ENCODE measurements around the gene ENTPD1. TPM values are rescaled to one million over a fixed set of nuclear protein-coding genes. Genes with fewer than 3 reads are reported as not detected.

ENTPD1 gene
- total and polyA plus RNA-seq, 2 experiments from 2014 or later: 1.5 to 8.9 TPM

DNA sequence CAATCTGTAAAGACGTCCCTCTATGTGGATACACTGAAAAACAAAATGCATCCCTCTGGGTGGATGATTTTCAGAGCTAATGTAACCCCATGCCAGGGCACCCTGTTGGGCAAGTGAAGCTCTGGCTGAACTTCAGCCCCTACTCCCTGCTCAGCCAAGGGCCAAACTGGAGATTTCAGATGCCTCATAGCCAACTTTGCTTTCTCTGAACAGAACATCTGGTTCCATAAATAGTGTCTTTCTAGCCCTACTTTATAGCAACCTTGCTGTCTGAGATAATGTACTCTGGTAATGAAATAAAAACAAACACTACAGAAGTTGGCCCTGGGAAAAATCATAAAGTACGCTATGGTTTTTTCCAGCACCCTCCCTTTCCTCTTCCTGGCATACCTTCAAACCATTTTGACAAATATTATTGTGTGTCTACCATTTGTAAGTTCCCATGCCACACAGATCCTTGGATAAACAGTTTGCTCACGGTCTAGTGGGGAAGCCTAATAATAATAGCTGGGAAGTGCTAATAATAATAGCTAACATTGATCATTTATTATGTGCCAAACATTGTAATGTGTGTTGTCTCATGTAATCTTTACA is 3.4 kb downstream of the ENTPD1 start:
- H3K4me2 ChIP-seq: no peak overlapping the region
- no peaks in the 10 kb centered on the region for H3K36me3 ChIP-seq (replicated peaks; ENCODE audit: insufficient read depth, low read depth)
- no peaks in the 10 kb centered on the region for H3K9me3 ChIP-seq (ENCODE audit: low read depth)
- no peaks in the 10 kb centered on the region for H3K79me2 ChIP-seq
- TF ChIP-seq EZH2 (IDR thresholded peaks at IDR 0.05; ENCODE audit: borderline replicate concordance) (no peak), EZH2phosphoT487 (IDR thresholded peaks at IDR 0.05; ENCODE audit: low read depth, severe bottlenecking, unreplicated experiment) (no peak)
- TF ChIP-seq, protein P1, sequence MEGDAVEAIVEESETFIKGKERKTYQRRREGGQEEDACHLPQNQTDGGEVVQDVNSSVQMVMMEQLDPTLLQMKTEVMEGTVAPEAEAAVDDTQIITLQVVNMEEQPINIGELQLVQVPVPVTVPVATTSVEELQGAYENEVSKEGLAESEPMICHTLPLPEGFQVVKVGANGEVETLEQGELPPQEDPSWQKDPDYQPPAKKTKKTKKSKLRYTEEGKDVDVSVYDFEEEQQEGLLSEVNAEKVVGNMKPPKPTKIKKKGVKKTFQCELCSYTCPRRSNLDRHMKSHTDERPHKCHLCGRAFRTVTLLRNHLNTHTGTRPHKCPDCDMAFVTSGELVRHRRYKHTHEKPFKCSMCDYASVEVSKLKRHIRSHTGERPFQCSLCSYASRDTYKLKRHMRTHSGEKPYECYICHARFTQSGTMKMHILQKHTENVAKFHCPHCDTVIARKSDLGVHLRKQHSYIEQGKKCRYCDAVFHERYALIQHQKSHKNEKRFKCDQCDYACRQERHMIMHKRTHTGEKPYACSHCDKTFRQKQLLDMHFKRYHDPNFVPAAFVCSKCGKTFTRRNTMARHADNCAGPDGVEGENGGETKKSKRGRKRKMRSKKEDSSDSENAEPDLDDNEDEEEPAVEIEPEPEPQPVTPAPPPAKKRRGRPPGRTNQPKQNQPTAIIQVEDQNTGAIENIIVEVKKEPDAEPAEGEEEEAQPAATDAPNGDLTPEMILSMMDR (IDR thresholded peaks at IDR 0.05; ENCODE audit: poor library complexity): no peak
- H3K27me3 ChIP-seq: peaks cover 10% of the 10 kb centered on the region
- H3K4me1 ChIP-seq (ENCODE audit: insufficient read depth): no peaks in the 10 kb centered on the region
- no peak for DNase-seq (ENCODE audit: low spot score)
- no peak overlapping the region for H3K27ac ChIP-seq
- H3K9me2 ChIP-seq (replicated peaks; ENCODE audit: insufficient read depth): no peaks in the 10 kb centered on the region
- no peak overlapping the region for H2AFZ ChIP-seq
- no peak overlapping the region for H3K4me3 ChIP-seq
- WGBS (ENCODE audit: low lambda C conversion rate, missing lambda C conversion rate): 68% methylated on average over 3 of the region's 3 CpGs
- H4K20me1 ChIP-seq (ENCODE audit: insufficient read depth, poor library complexity, severe bottlenecking): no peaks in the 10 kb centered on the region

DNA sequence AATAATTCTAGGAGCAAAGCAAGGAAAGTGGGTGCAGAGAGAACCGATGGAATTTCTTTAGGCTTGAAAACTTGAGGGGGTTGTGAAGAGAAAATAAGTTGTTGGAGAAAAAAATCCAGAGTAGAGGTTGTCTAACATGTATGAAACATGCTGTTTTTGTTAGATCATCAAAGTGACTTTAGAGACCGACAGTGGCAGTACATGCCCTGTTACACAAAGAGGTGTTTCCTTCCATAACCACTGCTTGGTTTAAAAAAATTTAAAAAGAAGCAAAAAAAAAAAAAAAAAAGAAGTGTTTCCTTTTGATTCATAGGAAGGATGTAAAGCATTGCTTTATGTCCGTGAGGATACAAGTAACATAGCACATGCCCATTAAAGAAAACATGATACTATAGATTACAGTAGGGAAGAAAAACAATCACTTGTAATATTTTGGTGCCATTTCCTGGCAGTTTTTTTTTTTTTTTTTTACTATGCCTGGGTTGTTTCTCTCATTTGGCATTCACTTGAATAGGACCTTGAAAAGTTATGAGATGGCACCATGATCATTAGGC is 6.1 kb downstream of the ENTPD1 start:
- no peak overlapping the region for H3K27ac ChIP-seq
- WGBS (ENCODE audit: low lambda C conversion rate, missing lambda C conversion rate): 81% methylated on average over 3 of the region's 3 CpGs

DNA sequence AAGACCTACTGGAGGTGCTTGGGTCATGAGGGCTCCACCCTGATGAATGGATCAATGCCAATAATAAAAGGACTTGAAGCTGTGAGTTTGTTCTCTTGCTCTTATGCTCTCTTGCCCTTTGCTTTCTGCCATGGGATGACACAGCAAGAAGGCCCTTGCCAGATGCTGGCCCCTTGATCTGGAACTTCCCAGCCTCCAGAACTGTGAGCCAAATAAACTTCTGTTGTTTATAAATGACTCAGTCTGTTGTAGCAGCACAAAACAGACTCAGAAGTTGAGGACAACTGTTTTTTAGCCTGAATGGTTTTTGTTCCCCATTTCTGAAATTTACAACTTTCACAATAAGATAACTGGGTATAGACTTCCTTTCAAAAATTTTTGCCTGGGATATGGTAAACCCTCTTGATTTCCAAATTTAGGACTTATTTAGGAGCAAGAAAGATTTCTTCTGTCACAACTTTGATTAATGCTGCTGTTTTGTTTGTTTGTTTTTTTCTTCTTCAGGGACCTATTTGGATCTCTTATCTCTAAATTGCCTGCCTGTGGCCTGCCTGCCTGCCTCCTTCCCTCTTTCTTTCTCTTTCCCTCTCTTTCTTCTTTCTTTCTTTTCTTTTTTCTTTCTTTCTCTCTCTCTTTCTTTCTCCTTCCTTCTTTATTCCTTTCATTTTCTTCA is 12.1 kb downstream of the ENTPD1 start:
- Histone ChIP-seq H3K9me2 (replicated peaks; ENCODE audit: insufficient read depth) (no peaks in the 10 kb centered on the region), H3K4me3 (no peak overlapping the region), H3K27me3 (no peaks in the 10 kb centered on the region), H3K27ac (no peak overlapping the region), H2AFZ (no peak overlapping the region), H4K20me1 (ENCODE audit: insufficient read depth, poor library complexity, severe bottlenecking) (no peaks in the 10 kb centered on the region), H3K36me3 (replicated peaks; ENCODE audit: insufficient read depth, low read depth) (no peaks in the 10 kb centered on the region), H3K79me2 (no peaks in the 10 kb centered on the region), H3K9me3 (ENCODE audit: low read depth) (no peaks in the 10 kb centered on the region), H3K4me1 (ENCODE audit: insufficient read depth) (no peaks in the 10 kb centered on the region), H3K4me2 (no peak overlapping the region)
- TF ChIP-seq, protein P1 (IDR thresholded peaks at IDR 0.05; ENCODE audit: poor library complexity): no peak
- TF ChIP-seq EZH2 (IDR thresholded peaks at IDR 0.05; ENCODE audit: borderline replicate concordance): no peak
- DNase-seq (ENCODE audit: low spot score): no peak

More for the DNA sequence above, 6.1 kb downstream of the ENTPD1 start:
- Histone ChIP-seq H3K36me3 (replicated peaks; ENCODE audit: insufficient read depth, low read depth) (no peaks in the 10 kb centered on the region), H2AFZ (no peak overlapping the region), H3K4me1 (ENCODE audit: insufficient read depth) (no peaks in the 10 kb centered on the region), H4K20me1 (ENCODE audit: insufficient read depth, poor library complexity, severe bottlenecking) (no peaks in the 10 kb centered on the region), H3K9me3 (ENCODE audit: low read depth) (no peaks in the 10 kb centered on the region), H3K79me2 (no peaks in the 10 kb centered on the region), H3K4me3 (no peak overlapping the region), H3K27me3 (no peaks in the 10 kb centered on the region), H3K9me2 (replicated peaks; ENCODE audit: insufficient read depth) (no peaks in the 10 kb centered on the region), H3K4me2 (no peak overlapping the region)
- TF ChIP-seq EZH2phosphoT487 (IDR thresholded peaks at IDR 0.05; ENCODE audit: low read depth, severe bottlenecking, unreplicated experiment) (no peak), EZH2 (IDR thresholded peaks at IDR 0.05; ENCODE audit: borderline replicate concordance) (no peak)
- TF ChIP-seq, protein P1 (IDR thresholded peaks at IDR 0.05; ENCODE audit: poor library complexity): no peak
- no peak for DNase-seq (ENCODE audit: low spot score)

Data from hepatocyte (in vitro differentiated cells).